OCI-LY1 (cell line): ENCODE data around the gene ZC3H6.

Experiments
- H2AFZ ChIP-seq: fragments of 200-600 bp; sonication (generic), shearing (Covaris generic); 2 replicates; pipeline ENCODE4 v1.6.0; 2014; ENCODE audit warnings: antibody characterized with exemption, mild to moderate bottlenecking, low read length
- H3F3A ChIP-seq: fragments of 200-600 bp; sonication (generic), shearing (Covaris generic); 2 replicates; pipeline ENCODE4 v1.6.0; 2014; ENCODE audit warnings: mild to moderate bottlenecking, antibody characterized with exemption, low read length, moderate library complexity; ENCODE audit not compliant: insufficient read depth
- H3K27ac ChIP-seq: fragments of 200-600 bp; sonication (generic); 2 replicates; pipeline ENCODE4 v1.5.1; 2014; ENCODE audit warnings: low read length, mixed run types, mild to moderate bottlenecking, low read depth; ENCODE audit not compliant: poor library complexity, severe bottlenecking
- H3K27me3 ChIP-seq: fragments of 200-600 bp; sonication (generic); 2 replicates; pipeline ENCODE4 v1.6.0; 2014; ENCODE audit warnings: antibody characterized with exemption, mild to moderate bottlenecking, low read length, moderate library complexity; ENCODE audit not compliant: insufficient read depth
- H3K36me3 ChIP-seq: fragments of 200-600 bp; sonication (generic); 2 replicates; pipeline ENCODE4 v1.6.1; 2014; ENCODE audit warnings: mild to moderate bottlenecking, antibody characterized with exemption, low read length, moderate library complexity, mixed read lengths; ENCODE audit not compliant: insufficient read depth
- H3K4me1 ChIP-seq: fragments of 200-600 bp; sonication (generic); 2 replicates; pipeline ENCODE4 v1.5.1; 2014; ENCODE audit warnings: mild to moderate bottlenecking, low read length, moderate library complexity; ENCODE audit not compliant: insufficient read depth, severe bottlenecking
- H3K4me2 ChIP-seq: fragments of 200-600 bp; sonication (generic), shearing (Covaris generic); 2 replicates; pipeline ENCODE4 v1.6.1; 2014; ENCODE audit warnings: low read length
- H3K4me3 ChIP-seq: fragments of 200-600 bp; sonication (generic); 2 replicates; pipeline ENCODE4 v1.5.1; 2014; ENCODE audit warnings: low read length, low read depth, mild to moderate bottlenecking, mixed read lengths; ENCODE audit not compliant: poor library complexity, severe bottlenecking
- H3K79me2 ChIP-seq: fragments of 200-600 bp; shearing (Covaris generic); 2 replicates; pipeline ENCODE4 v1.6.1; 2016; ENCODE audit warnings: mixed run types, low read length, mixed read lengths; ENCODE audit not compliant: insufficient read depth
- H3K9ac ChIP-seq: fragments of 200-600 bp; sonication (generic), shearing (Covaris generic); 2 replicates; pipeline ENCODE4 v1.6.1; 2014; ENCODE audit warnings: mild to moderate bottlenecking, low read length, mixed read lengths
- H3K9me2 ChIP-seq: fragments of 200-600 bp; sonication (generic), shearing (Covaris generic); 2 replicates; pipeline ENCODE4 v1.6.1; 2014; ENCODE audit warnings: low read depth, mild to moderate bottlenecking, low read length, mixed read lengths
- H3K9me3 ChIP-seq: fragments of 200-600 bp; shearing (Covaris generic); 2 replicates; pipeline ENCODE4 v1.6.1; 2014; ENCODE audit warnings: low read length, mixed read lengths
- H4K20me1 ChIP-seq: fragments of 200-600 bp; sonication (generic), shearing (Covaris generic); 2 replicates; pipeline ENCODE4 v1.6.0; 2016; ENCODE audit warnings: mild to moderate bottlenecking, low read length; ENCODE audit not compliant: insufficient read depth
- CTCF ChIP-seq: fragments of 200-600 bp; sonication (generic), shearing (Covaris generic); IDR thresholded peaks from 2 replicates; pipeline ENCODE4 v1.5.1; 2017; ENCODE audit warnings: mild to moderate bottlenecking, antibody characterized with exemption, low read length, moderate library complexity, mixed read lengths
- EZH2 ChIP-seq: fragments of 200-600 bp; sonication (generic), shearing (Covaris generic); IDR thresholded peaks from 2 replicates; pipeline ENCODE4 v1.8.0; 2017; ENCODE audit warnings: borderline replicate concordance, mixed run types, mild to moderate bottlenecking, antibody characterized with exemption, low read length, moderate library complexity, mixed read lengths

ZC3H6 gene

DNA sequence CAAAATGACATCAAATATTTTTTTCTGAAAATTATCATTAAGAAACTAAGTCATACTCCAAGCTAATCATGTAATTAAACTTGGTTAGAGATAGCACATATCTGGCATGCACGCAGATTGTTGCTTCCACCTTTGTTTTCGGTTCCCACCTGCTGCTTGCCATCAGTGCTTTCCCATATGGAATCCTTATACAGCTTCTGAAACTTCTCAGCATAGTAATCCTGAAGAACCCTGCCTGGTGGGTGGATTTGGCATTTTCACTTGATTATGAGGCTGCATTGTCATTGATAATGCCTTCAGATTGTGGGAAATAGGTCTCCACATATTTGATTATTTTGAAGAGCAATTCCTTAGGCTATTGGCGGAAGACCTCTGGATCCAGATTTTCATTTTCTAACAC is 47.5 kb downstream of the ZC3H6 start:
- H3K79me2 ChIP-seq = no peaks in the 10 kb centered on the region

GRCh38 chr2:112332123-112332696 is 56.8 kb downstream of the ZC3H6 start:
- Histone ChIP-seq H3K9me3 (no peaks in the 10 kb centered on the region), H3K4me1 (no peaks in the 10 kb centered on the region), H4K20me1 (no peaks in the 10 kb centered on the region), H2AFZ (no peak overlapping the region), H3K4me2 (no peak overlapping the region), H3K27ac (no peak overlapping the region), H3K27me3 (no peaks in the 10 kb centered on the region), H3K9ac (no peak overlapping the region), H3K4me3 (no peak overlapping the region), H3K36me3 (no peaks in the 10 kb centered on the region; the same call in 1 of the 2 replicates), H3K79me2 (no peaks in the 10 kb centered on the region), H3K9me2 (no peaks in the 10 kb centered on the region), H3F3A (no peaks in the 10 kb centered on the region)
- TF ChIP-seq CTCF (no peak), EZH2 (no peak)

More for the DNA sequence above, 47.5 kb downstream of the ZC3H6 start:
- Histone ChIP-seq H3K9ac (no peak overlapping the region), H3K27me3 (no peaks in the 10 kb centered on the region), H2AFZ (no peak overlapping the region), H3K9me3 (no peaks in the 10 kb centered on the region), H3K27ac (no peak overlapping the region), H3K4me1 (no peaks in the 10 kb centered on the region), H3K4me2 (no peak overlapping the region), H3K4me3 (no peak overlapping the region), H3F3A (no peaks in the 10 kb centered on the region), H3K9me2 (no peaks in the 10 kb centered on the region), H4K20me1 (no peaks in the 10 kb centered on the region), H3K36me3 (no peaks in the 10 kb centered on the region)
- TF ChIP-seq CTCF = no peak
- no peak for TF ChIP-seq EZH2

GRCh38 chr2:112335600-112335999 is 60.2 kb downstream of the ZC3H6 start:
- H4K20me1 ChIP-seq = no peaks in the 10 kb centered on the region
- TF ChIP-seq EZH2 (no peak), CTCF (no peak)

More at GRCh38 chr2:112335600-112335999, 60.2 kb downstream of the ZC3H6 start:
- Histone ChIP-seq H3F3A (no peaks in the 10 kb centered on the region), H3K4me3 (no peak overlapping the region), H3K4me2 (no peak overlapping the region), H3K9me2 (no peaks in the 10 kb centered on the region), H3K9me3 (no peaks in the 10 kb centered on the region), H3K79me2 (no peaks in the 10 kb centered on the region), H3K4me1 (no peaks in the 10 kb centered on the region), H3K36me3 (no peaks in the 10 kb centered on the region; the same call in 1 of the 2 replicates), H2AFZ (no peak overlapping the region), H3K27ac (no peak overlapping the region), H3K27me3 (no peaks in the 10 kb centered on the region), H3K9ac (no peak overlapping the region)
